Heart left ventricle (tissue), 13 donors: ENCODE measurements around the gene SUMO3.

Experiments used
- CTCF ChIP-seq, 12 donors: fragments of 200-600 bp; sonication (generic) in 4 of 12; IDR thresholded peaks; one replicate each; pipeline versions ENCODE4 v1.5.0 to v1.8.0; 2018 to 2022; ENCODE audit warnings: antibody characterized with exemption in 12 of 12, mild to moderate bottlenecking in 5 of 12
- POLR2A ChIP-seq, 2 donors: fragments of 450-650 bp; IDR thresholded peaks; one replicate each; pipeline ENCODE4 v1.6.1; 2017; ENCODE audit warnings: antibody characterized with exemption in 2 of 2, mild to moderate bottlenecking in 2 of 2, moderate library complexity in 2 of 2
- donor health status: ischemic (EF 13 %, LVEDD 7.1; RV severe dilation, severe dysfunction).
- donor health status: DM: no; HTN: yes; CAD: no.
- donor health status: DM: no; HTN: no; CAD: no.
- donor health status: ischemic (EF 25% LVEDD 6.9; RV normal size, moderate dysfunction).
- donor health status: ischemic (EF 25% LVEDD 5.7; RV mildly dilated, moderate dysfunction).
- donor health status: ischemic (EF 35%, LVEDD 5.7; RV mildly dilated, moderate dysfunction).
- donor health status: nonischemic (EF 11% LVEDD 7.7; RV severe dilation, severe dysfunction).
- donor health status: DM: yes; HTN: yes; CAD: no.
- donor health status: PGD.
- donor health status: ischemic (EF 29% LVEDD 5.4; RV normal size, mild dysfunction).
- donor health status: nonischemic (EF 23%, LVEDD 6.1; RV moderate dilation, normal function).

- no peak for TF ChIP-seq CTCF (IDR thresholded peaks at IDR 0.05)
- no peak for TF ChIP-seq POLR2A (IDR thresholded peaks at IDR 0.05)
Measured at GRCh38 chr21:44759628-44760285, 58.1 kb downstream of the SUMO3 start.
